GM08714 (cell line): ENCODE results near the gene DCAF12.
A peak's percentile ranks its signal among the peaks of the same experiment; 100 is the strongest.
"Not testable (repeated sequence)": the region's sequence is repeated elsewhere in the genome, so short reads cannot be mapped to it uniquely, and the experiment has no call there.

Experiments
- H3K4me3 ChIP-seq: fragments of 200-500 bp; sonication (Bioruptor generic); 2 replicates; pipeline ENCODE4 v1.5.1; 2014; ENCODE audit warnings: mild to moderate bottlenecking, low read length, inconsistent platforms
- ZNF274 ChIP-seq: IDR thresholded peaks from 2 replicates; pipeline ENCODE4 v1.6.1; 2012; ENCODE audit warnings: mild to moderate bottlenecking, low read depth, low read length

Gene DCAF12

GRCh38 chr9:34139477-34140146 is 13.1 kb upstream of the DCAF12 start:
- H3K4me3 ChIP-seq, result no peak overlapping the region
- no peak for TF ChIP-seq ZNF274

DNA sequence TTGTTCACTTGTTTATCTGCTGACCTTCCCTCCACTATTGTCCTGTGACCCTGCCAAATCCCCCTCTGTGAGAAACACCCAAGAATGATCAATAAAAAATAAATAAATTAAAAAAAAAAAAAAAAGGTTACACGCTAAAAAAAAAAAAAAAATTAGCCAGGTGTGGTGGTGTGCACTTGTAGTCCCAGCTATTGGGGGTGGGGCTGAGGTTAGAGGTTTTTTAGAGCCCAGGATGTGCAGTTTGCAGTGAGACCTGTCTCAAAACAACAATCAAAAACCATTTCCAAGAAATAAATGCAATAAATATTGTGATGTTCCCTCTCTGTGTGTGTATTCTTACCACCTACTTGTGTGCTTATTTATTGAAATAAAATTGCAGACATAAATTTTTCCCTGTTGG is 12.1 kb upstream of the DCAF12 start:
- H3K4me3 ChIP-seq, result not testable (repeated sequence)

DNA sequence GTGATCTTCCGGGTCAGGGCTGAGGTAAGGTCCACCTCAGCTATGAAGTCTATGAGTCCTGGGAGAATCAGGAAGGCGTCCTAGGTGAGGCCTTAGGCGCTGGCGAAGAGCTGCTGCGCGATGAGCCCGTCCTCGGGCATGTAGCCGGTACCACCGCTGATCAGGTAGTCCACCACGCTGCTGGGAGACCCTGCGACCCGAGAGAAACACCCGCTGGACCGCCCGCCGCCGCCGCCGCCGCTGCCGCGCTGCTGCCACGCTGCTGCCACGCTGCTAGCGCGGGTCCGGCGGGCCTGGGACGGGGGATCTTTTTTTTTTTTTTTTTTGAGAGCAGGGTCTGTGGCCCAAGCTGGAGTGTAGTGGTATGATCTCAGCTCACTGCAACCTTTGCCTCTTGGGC is 8.0 kb upstream of the DCAF12 start:
- H3K4me3 ChIP-seq, result no peak overlapping the region

DNA sequence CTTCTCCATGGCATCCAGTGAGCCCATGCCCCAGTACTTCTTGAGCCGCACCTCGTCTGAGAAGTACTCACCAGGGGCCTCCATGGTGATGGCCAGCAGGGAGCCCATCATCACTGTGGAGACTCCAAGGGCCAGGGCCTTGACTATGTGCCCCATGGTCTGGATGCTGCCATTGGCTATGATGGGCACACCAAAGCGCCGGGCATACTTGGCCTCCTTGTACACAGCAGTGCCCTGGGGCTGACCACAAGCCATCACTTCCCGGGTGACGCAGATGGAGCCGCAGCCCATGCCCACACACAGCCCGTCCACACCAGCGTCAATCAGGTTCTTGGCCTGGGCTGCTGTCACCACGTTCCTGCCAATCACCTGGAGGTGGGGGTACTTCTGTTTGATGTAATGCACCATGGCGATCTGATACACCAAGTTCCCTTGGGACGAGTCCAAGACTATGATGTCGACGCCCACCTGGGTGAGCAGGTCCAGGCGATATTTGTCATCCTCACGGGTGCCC is 7.0 kb upstream of the DCAF12 start:
- TF ChIP-seq ZNF274, result no peak

More for the DNA sequence above, 8.0 kb upstream of the DCAF12 start:
- TF ChIP-seq ZNF274, result no peak

DNA sequence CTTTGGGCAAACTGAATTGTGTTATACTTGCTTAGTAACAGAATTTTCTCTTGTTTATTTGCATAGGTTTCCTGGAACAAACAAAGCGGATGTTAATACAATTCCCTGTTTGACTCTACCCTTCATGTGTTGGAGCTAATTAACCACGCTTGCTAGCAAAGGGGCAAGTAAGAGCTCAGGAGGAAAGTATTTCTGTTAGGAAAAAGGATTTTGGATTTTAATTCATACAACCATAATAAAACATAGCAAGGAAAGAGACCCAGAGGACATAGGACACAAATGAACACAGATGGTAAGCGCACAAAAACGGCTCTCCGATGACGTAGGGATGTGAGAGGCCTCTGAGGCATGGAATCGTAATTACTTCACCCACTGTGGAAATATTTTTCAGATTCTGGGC is 5.1 kb upstream of the DCAF12 start:
- TF ChIP-seq ZNF274, result no peak
- no peak overlapping the region for H3K4me3 ChIP-seq

More for the DNA sequence above, 7.0 kb upstream of the DCAF12 start:
- H3K4me3 ChIP-seq, result no peak overlapping the region

GRCh38 chr9:34127035-34127948 is 794 bp upstream of the DCAF12 start:
- H3K4me3 ChIP-seq, result peak overlapping the region; percentile 88; the same call in 1 of the 2 replicates
- TF ChIP-seq ZNF274, result no peak

GRCh38 chr9:34125681-34126206 is 754 bp downstream of the DCAF12 start:
- H3K4me3 ChIP-seq, result peak overlapping the region; percentile 88
- no peak for TF ChIP-seq ZNF274

- peak overlapping the region; percentile 88 for H3K4me3 ChIP-seq
- no peak for TF ChIP-seq ZNF274
These were observed 1.6 kb downstream of the DCAF12 start for GRCh38 chr9:34124926-34125325.

DNA sequence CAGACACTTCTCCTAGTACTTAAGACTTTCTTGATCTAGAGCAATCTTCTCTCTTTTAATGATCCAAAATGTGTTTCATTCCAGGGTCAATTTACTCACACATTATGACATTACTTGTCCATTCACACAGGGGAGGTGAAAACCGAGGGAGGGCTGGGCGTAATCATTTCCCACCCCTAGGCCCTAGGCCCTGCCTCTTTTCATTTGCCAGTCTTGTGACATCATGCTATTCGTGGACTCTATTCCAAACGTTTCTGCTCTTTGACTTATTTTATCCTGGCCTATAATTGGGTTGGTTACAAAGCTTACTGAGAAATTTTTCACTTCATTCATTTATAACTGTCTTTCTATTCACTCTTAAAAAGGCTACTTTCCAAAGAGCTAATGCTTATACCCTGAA is 2.4 kb downstream of the DCAF12 start:
- H3K4me3 ChIP-seq, result peak overlapping the region; percentile 63; the same call in 1 of the 2 replicates
- TF ChIP-seq ZNF274, result no peak

DNA sequence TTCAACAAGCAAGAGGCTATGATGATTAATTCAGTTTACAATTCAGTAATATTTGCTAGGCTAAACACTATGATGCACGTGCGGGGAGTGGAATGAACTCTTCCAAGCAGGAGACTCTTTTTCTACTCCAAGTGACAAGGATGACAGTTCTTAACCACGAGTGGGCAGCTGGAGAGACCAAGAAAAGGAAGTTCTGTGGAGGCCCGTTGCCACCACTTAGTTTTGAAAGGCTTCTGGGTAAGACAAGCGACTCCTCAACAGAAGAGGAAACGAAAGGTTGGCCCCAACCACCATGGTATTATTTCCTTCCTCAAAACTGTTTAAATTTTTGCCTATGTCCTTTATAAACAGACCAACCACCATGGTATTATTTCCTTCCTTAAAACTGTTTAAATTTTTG is 2.8 kb downstream of the DCAF12 start:
- TF ChIP-seq ZNF274, result no peak
- H3K4me3 ChIP-seq, result no peak overlapping the region

DNA sequence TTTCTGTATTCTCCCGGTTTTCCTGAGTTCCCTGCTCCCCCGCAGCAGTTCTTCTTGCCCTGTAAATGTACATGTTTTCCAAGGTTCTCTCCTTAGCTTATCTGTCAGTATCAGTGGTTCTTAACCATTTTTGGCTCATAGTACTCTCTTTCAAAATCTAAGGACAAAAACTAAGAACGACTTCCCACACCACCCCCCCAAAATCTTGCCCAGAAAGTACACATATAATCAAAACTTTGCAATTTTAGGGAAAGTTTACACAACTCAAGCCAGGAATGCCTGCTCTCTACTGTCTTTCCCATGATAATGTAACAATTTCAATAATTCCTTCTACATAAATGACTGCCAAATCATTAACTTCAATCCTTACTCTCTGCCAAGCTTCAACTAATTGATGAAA is 4.5 kb downstream of the DCAF12 start:
- TF ChIP-seq ZNF274, result no peak
- H3K4me3 ChIP-seq, result no peak overlapping the region

DNA sequence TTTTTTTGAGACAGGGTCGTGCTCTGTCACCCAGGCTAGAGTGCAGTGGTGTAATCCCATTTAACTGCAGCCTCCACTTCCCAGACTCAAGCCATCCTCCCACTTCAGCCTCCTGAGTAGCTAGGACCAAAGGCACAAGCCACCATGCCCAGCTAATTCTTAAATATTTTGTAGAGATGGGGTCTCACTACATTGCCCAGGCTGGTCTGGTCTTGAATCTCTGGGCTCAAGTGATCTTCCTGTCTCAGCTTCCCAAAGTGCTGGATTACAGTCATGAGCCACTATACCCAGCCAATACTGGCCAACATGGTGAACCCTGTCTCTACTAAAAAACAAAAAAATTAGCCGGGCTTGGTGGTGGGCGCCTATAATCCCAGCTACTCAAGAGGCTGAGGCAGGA is 6.8 kb downstream of the DCAF12 start:
- H3K4me3 ChIP-seq, result no peak overlapping the region
- no peak for TF ChIP-seq ZNF274

DNA sequence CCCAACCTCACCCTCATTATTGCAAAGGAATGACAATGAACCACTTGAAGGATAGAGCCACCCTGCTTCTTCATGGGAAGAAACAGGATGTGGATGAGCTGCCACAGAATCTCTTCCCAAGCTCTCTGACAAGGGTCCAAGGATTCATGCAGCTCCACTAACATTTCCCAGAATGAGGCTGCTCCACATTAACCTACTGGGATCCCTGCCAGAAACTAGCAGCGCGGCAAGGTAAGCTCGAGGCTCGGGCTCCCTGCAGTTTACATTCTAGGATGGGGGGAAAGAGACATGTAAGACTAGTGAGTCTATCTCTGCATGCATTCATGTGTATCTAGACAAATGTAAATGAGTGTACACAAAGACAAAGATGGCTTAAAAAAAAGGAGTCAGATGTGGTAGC is 12.1 kb downstream of the DCAF12 start:
- H3K4me3 ChIP-seq, result no peak overlapping the region
- no peak for TF ChIP-seq ZNF274

DNA sequence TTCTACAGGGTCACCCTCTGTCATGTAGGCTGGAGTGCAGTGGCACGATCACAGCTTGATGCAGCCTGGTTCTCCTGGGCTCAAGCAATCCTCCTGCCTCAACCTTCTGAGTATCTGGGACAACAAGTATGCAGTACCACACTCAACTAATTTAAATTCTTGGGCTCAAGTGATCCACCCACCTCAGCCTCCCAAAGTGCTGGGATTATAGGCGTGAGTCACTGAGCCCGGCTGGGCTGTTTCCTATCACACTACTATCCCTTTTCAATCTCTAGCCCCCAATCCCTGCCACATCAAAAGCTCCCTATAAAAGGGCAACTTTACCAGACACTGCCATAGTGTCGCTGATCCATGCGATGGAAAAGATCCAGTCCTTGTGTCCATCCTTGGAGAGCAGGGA is 20.4 kb downstream of the DCAF12 start:
- TF ChIP-seq ZNF274, result no peak
- H3K4me3 ChIP-seq, result no peak overlapping the region

- no peak overlapping the region for H3K4me3 ChIP-seq
- no peak for TF ChIP-seq ZNF274
These were observed 23.7 kb downstream of the DCAF12 start for GRCh38 chr9:34102796-34103195.
